Measurements from ENCODE around the gene TBC1D2B. TPM values are rescaled to one million over a fixed set of nuclear protein-coding genes. Genes with fewer than 3 reads are reported as not detected.
A peak's percentile ranks its signal among the peaks of the same experiment; 100 is the strongest.

Gene TBC1D2B
- total and polyA plus RNA-seq, 9 donors: 42.3 to 146 (median 115) TPM

DNA sequence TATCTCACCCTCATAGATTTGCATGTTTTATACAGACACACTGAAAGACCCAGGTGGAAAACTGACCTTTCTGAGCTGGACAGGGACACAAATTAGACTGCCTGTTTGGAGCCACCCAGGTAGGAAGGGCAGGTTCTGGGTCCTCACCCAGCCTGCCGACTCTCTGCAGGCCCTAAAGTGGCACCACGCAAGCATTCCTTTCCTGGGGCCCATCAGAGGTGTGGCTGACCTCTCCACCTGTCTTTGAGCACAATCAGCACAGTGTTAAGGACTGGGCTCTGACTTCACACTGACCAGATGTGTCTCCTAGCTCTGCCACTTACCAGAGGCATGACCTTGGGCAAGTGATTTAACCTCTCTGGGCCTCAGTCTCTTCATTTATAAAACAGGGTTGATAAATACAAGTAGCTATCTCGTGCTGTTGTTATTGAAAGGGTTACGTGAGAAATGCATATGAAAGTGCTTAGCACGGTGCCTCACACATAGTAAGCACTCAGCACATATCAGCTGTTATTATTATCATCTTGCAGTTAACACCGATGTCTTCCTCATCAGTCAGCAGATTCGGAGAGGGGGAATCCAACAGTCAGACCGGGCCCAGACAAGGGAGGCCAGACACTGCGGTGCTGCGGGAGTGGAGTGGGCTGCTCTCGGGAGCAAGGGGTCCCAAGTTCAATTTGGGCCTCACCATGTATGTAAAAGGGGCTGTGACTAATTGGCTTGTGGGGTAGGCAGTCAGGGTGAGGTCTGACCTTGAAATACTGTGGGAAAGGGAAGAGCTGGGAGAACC, 2.0 kb upstream of the TBC1D2B start:
- Histone ChIP-seq H3K36me3 (no peaks in the 10 kb centered on the region), H3K9me3 (no peaks in the 10 kb centered on the region), H3K4me3 (no peak overlapping the region), H3K4me1 (ENCODE audit: insufficient read depth) (peaks cover 3% of the 10 kb centered on the region), H3K27ac (peak overlapping the region in 1 of 2 donors; percentile 20), H3K27me3 (no peaks in the 10 kb centered on the region)
- TF ChIP-seq EP300 (IDR thresholded peaks at IDR 0.05): no peak
- no peak for TF ChIP-seq POLR2A (IDR thresholded peaks at IDR 0.05)
- TF ChIP-seq, protein P1, sequence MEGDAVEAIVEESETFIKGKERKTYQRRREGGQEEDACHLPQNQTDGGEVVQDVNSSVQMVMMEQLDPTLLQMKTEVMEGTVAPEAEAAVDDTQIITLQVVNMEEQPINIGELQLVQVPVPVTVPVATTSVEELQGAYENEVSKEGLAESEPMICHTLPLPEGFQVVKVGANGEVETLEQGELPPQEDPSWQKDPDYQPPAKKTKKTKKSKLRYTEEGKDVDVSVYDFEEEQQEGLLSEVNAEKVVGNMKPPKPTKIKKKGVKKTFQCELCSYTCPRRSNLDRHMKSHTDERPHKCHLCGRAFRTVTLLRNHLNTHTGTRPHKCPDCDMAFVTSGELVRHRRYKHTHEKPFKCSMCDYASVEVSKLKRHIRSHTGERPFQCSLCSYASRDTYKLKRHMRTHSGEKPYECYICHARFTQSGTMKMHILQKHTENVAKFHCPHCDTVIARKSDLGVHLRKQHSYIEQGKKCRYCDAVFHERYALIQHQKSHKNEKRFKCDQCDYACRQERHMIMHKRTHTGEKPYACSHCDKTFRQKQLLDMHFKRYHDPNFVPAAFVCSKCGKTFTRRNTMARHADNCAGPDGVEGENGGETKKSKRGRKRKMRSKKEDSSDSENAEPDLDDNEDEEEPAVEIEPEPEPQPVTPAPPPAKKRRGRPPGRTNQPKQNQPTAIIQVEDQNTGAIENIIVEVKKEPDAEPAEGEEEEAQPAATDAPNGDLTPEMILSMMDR (IDR thresholded peaks at IDR 0.05): no peak
- DNase-seq: peak in 1 of 5 donors; percentile 23
- intact Hi-C loops (cut with DNase I): loop anchor here in 3 of 4 donors (5.0 to 10.0 kb wide), 3 partner anchors 67 to 75 kb away; no protein-coding TSS in a partner anchor
- WGBS, 3 donors: 74 to 90% (median 79%) methylated on average over 10 to 11 of the region's 11 CpGs

DNA sequence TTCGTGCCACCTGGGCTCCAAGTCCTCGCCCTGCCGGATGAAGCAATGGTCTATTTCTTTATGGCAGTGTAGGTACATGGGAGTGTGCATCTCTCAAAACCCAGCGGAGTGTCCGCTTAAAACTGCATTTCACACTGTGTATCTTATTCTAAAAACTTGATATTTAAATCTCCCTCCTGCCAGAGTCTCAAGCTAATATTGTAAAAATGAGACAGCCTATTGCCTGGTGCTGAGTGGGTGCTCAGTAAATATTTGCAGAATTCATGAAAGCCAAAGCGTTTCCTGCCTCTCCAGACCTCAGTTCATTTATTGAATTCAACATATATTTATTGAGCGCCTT, 330 bp upstream of the TBC1D2B start:
- intact Hi-C loops (cut with DNase I): loop anchor here in 3 of 4 donors (5.0 to 10.0 kb wide), 3 partner anchors 66 to 73 kb away; no protein-coding TSS in a partner anchor
- H3K27ac ChIP-seq: peak overlapping the region; percentile 42 to 95
- H3K4me1 ChIP-seq (ENCODE audit: insufficient read depth): peaks cover 4% of the 10 kb centered on the region
- no peaks in the 10 kb centered on the region for H3K27me3 ChIP-seq
- H3K4me3 ChIP-seq: peak overlapping the region; percentile 82
- no peaks in the 10 kb centered on the region for H3K36me3 ChIP-seq
- H3K9me3 ChIP-seq: no peaks in the 10 kb centered on the region
- WGBS, 3 donors: 6 to 19% (median 12%) methylated on average over 7 of the region's 7 CpGs
- no peak for DNase-seq
- no peak for TF ChIP-seq POLR2A (IDR thresholded peaks at IDR 0.05)
- TF ChIP-seq, protein P1 (IDR thresholded peaks at IDR 0.05): no peak
- TF ChIP-seq EP300 (IDR thresholded peaks at IDR 0.05): no peak

DNA sequence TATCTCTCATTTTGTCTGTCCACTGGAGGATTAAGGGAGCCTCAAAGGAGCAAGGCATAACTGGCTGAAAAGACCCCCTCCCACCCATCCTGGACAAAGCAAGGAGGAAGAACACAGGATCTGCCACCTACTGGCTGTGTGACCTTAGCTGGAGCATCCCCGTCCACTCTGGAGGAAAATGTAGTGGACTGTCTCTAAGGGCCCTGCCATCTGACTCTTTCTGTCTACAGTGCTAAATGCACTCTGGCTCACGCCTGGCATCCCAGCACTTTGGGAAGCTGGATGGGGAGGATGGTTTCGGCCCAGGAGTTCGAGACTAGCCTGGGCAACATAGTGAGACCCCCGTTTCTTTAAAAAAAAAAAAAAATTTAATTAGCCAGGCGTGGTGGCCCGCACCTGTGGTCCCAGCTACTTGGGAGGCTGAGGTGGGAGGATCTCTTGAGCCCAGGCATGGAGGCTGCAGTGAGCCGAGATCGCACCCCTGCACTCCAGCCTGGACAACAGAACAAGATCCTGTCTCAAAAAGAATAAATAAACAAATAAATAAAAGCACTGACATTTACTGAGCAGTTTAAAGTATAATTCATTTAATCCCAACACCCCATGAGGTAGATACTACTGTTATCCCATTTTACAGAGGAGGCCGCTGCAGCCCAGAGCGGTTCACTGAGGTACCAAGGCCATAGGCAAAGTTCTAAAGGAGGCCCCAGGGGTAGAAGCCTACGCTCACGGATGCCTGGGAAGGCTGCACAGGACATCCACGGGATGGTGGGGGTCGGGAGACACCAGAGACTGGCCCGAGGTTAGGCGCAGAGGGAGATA, 1.1 kb downstream of the TBC1D2B start:
- peaks cover 15% of the 10 kb centered on the region for H3K4me1 ChIP-seq (ENCODE audit: insufficient read depth)
- no peak for DNase-seq
- H3K27me3 ChIP-seq: no peaks in the 10 kb centered on the region
- no peaks in the 10 kb centered on the region for H3K36me3 ChIP-seq
- H3K4me3 ChIP-seq: peak overlapping the region; percentile 82
- no peaks in the 10 kb centered on the region for H3K9me3 ChIP-seq
- 14 to 23% (median 15%) methylated on average over 17 of the region's 17 CpGs for WGBS, 3 donors
- intact Hi-C loops (cut with DNase I): loop anchor here in 3 of 4 donors (5.0 to 10.0 kb wide), 3 partner anchors 64 to 72 kb away; no protein-coding TSS in a partner anchor
- TF ChIP-seq POLR2A (IDR thresholded peaks at IDR 0.05): no peak
- no peak for TF ChIP-seq EP300 (IDR thresholded peaks at IDR 0.05)
- TF ChIP-seq, protein P1 (IDR thresholded peaks at IDR 0.05): no peak
- peak overlapping the region; percentile 93 to 95 for H3K27ac ChIP-seq

DNA sequence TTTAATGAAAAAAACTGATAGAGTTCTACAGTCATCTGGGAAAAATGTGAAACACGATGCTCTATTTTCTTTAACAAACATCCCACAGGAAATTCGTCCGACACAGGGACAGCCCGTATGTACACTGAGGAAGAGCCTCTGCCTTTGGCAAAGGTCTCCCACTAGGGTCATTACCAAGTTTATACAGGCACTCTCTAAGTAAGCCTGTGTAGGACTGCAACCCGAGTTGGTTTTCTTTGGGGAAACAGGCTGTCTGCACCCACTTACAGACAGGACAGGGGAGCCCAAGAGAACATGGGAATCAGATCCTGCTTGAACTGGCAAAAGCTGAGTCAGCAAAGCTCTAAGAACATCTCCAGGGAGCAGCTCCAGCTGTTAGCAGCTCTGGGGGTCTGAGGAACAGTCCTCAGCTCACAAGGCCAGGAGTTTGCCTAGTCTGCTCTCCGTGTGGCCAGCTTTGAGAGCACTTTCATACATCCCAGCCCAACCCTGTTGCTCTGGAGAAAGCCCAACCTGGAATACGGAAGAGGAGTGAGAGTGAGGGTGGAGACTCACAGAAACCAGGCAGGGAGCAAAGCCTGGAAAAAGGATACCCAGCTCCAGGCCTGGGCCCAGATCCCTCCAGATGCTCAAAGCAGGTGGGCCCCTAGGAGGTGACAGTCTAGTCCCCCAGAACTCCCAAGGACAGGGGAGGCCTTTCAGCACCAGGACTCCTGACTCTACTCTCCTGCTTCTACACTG, 1.9 kb downstream of the TBC1D2B start:
- H3K9me3 ChIP-seq: no peaks in the 10 kb centered on the region
- no peaks in the 10 kb centered on the region for H3K27me3 ChIP-seq
- H3K36me3 ChIP-seq: no peaks in the 10 kb centered on the region
- DNase-seq: peak; percentile 59 to 73 (median 68)
- no peak for TF ChIP-seq EP300 (IDR thresholded peaks at IDR 0.05)
- TF ChIP-seq, protein P1 (IDR thresholded peaks at IDR 0.05): no peak
- no peak for TF ChIP-seq POLR2A (IDR thresholded peaks at IDR 0.05)
- peaks cover 17% of the 10 kb centered on the region for H3K4me1 ChIP-seq (ENCODE audit: insufficient read depth)
- 0 to 5% (median 1%) methylated on average over 7 of the region's 7 CpGs for WGBS, 3 donors
- H3K27ac ChIP-seq: peak overlapping the region; percentile 93 to 95
- H3K4me3 ChIP-seq: peak overlapping the region; percentile 82
- intact Hi-C loops (cut with DNase I): loop anchor here in 3 of 4 donors (5.0 to 10.0 kb wide), 3 partner anchors 63 to 71 kb away; no protein-coding TSS in a partner anchor
